GM23338 (cell line): ENCODE data around the gene RPS6KB1. TPM values are rescaled to one million over a fixed set of nuclear protein-coding genes. Genes with fewer than 3 reads are reported as not detected.

Experiments used
- ATAC-seq: fragments of 200-7000 bp; cut with Tn5 transposase; 3 replicates; pipeline ENCODE4 v1.9.1; 2020
- DNase-seq: peaks from one replicate; pipeline ENCODE4 v3.0.0-alpha.2; 2015; ENCODE audit warnings: low spot score
- H2AFZ ChIP-seq: fragments of 200-600 bp; sonication (generic); 2 replicates; pipeline ENCODE4 v1.8.0; 2016; ENCODE audit warnings: antibody characterized with exemption, mild to moderate bottlenecking, moderate library complexity
- H3F3A ChIP-seq: fragments of 200-600 bp; sonication (generic); replicated peaks from 2 replicates; pipeline ENCODE4 v1.8.0; 2017; ENCODE audit warnings: antibody characterized with exemption, mixed run types, low read depth
- H3K27ac ChIP-seq: fragments of 200-600 bp; sonication (generic); 2 replicates; pipeline ENCODE4 v1.6.1; 2016; ENCODE audit warnings: low read depth
- H3K27me3 ChIP-seq: fragments of 200-600 bp; sonication (generic); 2 replicates; pipeline ENCODE4 v1.8.0; 2016; ENCODE audit warnings: mild to moderate bottlenecking, mixed run types, moderate library complexity; ENCODE audit not compliant: insufficient read depth
- H3K36me3 ChIP-seq: fragments of 200-600 bp; sonication (generic); 2 replicates; pipeline ENCODE4 v1.8.0; 2016; ENCODE audit warnings: mild to moderate bottlenecking; ENCODE audit not compliant: insufficient read depth
- H3K4me1 ChIP-seq: fragments of 200-600 bp; sonication (generic); 2 replicates; pipeline ENCODE4 v1.8.0; 2016; ENCODE audit warnings: mild to moderate bottlenecking, moderate library complexity; ENCODE audit not compliant: insufficient read depth
- H3K4me2 ChIP-seq: fragments of 200-600 bp; sonication (generic); 2 replicates; pipeline ENCODE4 v1.7.1; 2017; ENCODE audit warnings: mixed run types
- H3K4me3 ChIP-seq: fragments of 200-600 bp; sonication (generic); 2 replicates; pipeline ENCODE4 v1.6.1; 2016; ENCODE audit warnings: mixed run types
- H3K79me2 ChIP-seq: fragments of 200-600 bp; sonication (generic); replicated peaks from 2 replicates; pipeline ENCODE4 v1.8.0; 2017; ENCODE audit warnings: mild to moderate bottlenecking; ENCODE audit not compliant: insufficient read depth
- H3K9me2 ChIP-seq: fragments of 200-600 bp; sonication (generic); 2 replicates; pipeline ENCODE4 v1.8.0; 2017; ENCODE audit not compliant: insufficient read depth
- H4K20me1 ChIP-seq: fragments of 200-600 bp; sonication (generic); replicated peaks from 2 replicates; pipeline ENCODE4 v1.8.0; 2017; ENCODE audit warnings: mild to moderate bottlenecking; ENCODE audit not compliant: insufficient read depth
- H3K27ac Mint-ChIP-seq: 2 replicates; pipeline ENCODE4 v1.8.0; 2020; ENCODE audit warnings: inconsistent platforms, mild to moderate bottlenecking, moderate library complexity, mixed read lengths
- H3K27me3 Mint-ChIP-seq: 3 replicates; pipeline ENCODE4 v1.8.0; 2022; ENCODE audit warnings: low read depth, mild to moderate bottlenecking, moderate library complexity, mixed read lengths, inconsistent platforms; ENCODE audit not compliant: insufficient read depth, poor library complexity
- H3K36me3 Mint-ChIP-seq: 3 replicates; pipeline ENCODE4 v1.8.0; 2021; ENCODE audit warnings: low read depth, mild to moderate bottlenecking, inconsistent platforms, moderate library complexity, mixed read lengths
- H3K4me1 Mint-ChIP-seq: 3 replicates; pipeline ENCODE4 v1.8.0; 2020; ENCODE audit warnings: mild to moderate bottlenecking, inconsistent platforms, mixed read lengths
- H3K4me3 Mint-ChIP-seq: 3 replicates; pipeline ENCODE4 v1.8.0; 2021; ENCODE audit warnings: moderate library complexity, mild to moderate bottlenecking, inconsistent platforms, mixed read lengths
- H3K9me3 Mint-ChIP-seq: 3 replicates; pipeline ENCODE4 v1.8.0; 2020; ENCODE audit warnings: moderate library complexity, mild to moderate bottlenecking, inconsistent platforms, mixed read lengths
- CREB1 ChIP-seq: fragments of 250-450 bp; sonication (Bioruptor Pico); IDR thresholded peaks from 2 replicates; pipeline ENCODE4 v1.5.0; 2020; ENCODE audit warnings: low read depth, mild to moderate bottlenecking, moderate library complexity
- ETS1 ChIP-seq: IDR thresholded peaks from 2 replicates; pipeline ENCODE4 v1.6.1; 2016; ENCODE audit warnings: antibody characterized with exemption
- EZH2phosphoT487 ChIP-seq: fragments of 200-600 bp; sonication (generic); IDR thresholded peaks from one replicate; pipeline ENCODE4 v1.8.1; 2018; ENCODE audit warnings: antibody characterized with exemption; ENCODE audit not compliant: unreplicated experiment
- NANOG ChIP-seq: IDR thresholded peaks from 2 replicates; pipeline ENCODE4 v1.6.1; 2016; ENCODE audit warnings: antibody characterized with exemption, borderline replicate concordance
- POLR2AphosphoS5 ChIP-seq: IDR thresholded peaks from 2 replicates; pipeline ENCODE4 v1.6.1; 2016; ENCODE audit warnings: antibody characterized with exemption, low read depth
- STAT1 ChIP-seq: IDR thresholded peaks from one replicate; pipeline ENCODE4 v1.6.1; 2016; ENCODE audit warnings: antibody characterized with exemption; ENCODE audit not compliant: unreplicated experiment
- ZNF114 ChIP-seq: fragments of 250-450 bp; sonication (Bioruptor Pico); IDR thresholded peaks from 2 replicates; pipeline ENCODE4 v1.5.0; 2020; ENCODE audit warnings: mild to moderate bottlenecking, moderate library complexity
- ZNF462 ChIP-seq: fragments of 250-450 bp; sonication (Bioruptor Pico); IDR thresholded peaks from 2 replicates; pipeline ENCODE4 v1.5.0; 2020; ENCODE audit warnings: mild to moderate bottlenecking, moderate library complexity
- polyA plus RNA-seq: library from polyadenylated mRNA; unstranded; fragments of >200 nt; fragmentation: Nextera tagmentation; extraction: Ambion mirVana; gene quantifications from 2 replicates; pipeline ENCODE4 v1.2.1, GENCODE V29; 2016
- total RNA-seq: library from RNA; depleted of rRNA; stranded (reverse); fragments of >200 nt; shearing (Covaris generic); gene quantifications from 2 replicates; pipeline ENCODE4 v1.2.3, GENCODE V29; 2014

RPS6KB1 gene
- total and polyA plus RNA-seq, 2 experiments from 2014 or later: 19.5 to 21.7 TPM

GRCh38 chr17:59845595-59846393, 47.1 kb upstream of the RPS6KB1 start (continued):
- no peak for TF ChIP-seq NANOG
- no peak for TF ChIP-seq POLR2AphosphoS5
- no peak for TF ChIP-seq EZH2phosphoT487
- TF ChIP-seq ZNF462 (CRISPR knock-in tag): no peak
- TF ChIP-seq ZNF114 (CRISPR knock-in tag): no peak

- Mint-ChIP-seq H3K36me3 (peaks cover 19% of the 10 kb centered on the region), H3K27ac (peak overlapping the region; percentile 75), H3K9me3 (peaks cover 4% of the 10 kb centered on the region; the same call in 2 of the 3 replicates), H3K27me3 (peaks cover 41% of the 10 kb centered on the region), H3K4me1 (peaks cover 45% of the 10 kb centered on the region), H3K4me3 (no peak overlapping the region)
- no peaks in the 10 kb centered on the region for H3K9me2 ChIP-seq
- ATAC-seq (peak; percentile 7), DNase-seq (peak; percentile 62)
- no peak overlapping the region for H3K4me3 ChIP-seq
- H3K36me3 ChIP-seq: no peaks in the 10 kb centered on the region
- no peaks in the 10 kb centered on the region for H3K27me3 ChIP-seq
- H3K79me2 ChIP-seq: peaks cover 7% of the 10 kb centered on the region
- H3K4me1 ChIP-seq: peaks cover 17% of the 10 kb centered on the region
- peak overlapping the region; percentile 65 for H3K27ac ChIP-seq
- H3F3A ChIP-seq: no peaks in the 10 kb centered on the region
- H2AFZ ChIP-seq: no peak overlapping the region
- H4K20me1 ChIP-seq: no peaks in the 10 kb centered on the region
- 0 out of 2 replicates have a peak overlapping the region, but pooled peaks have one; percentile 27 for H3K4me2 ChIP-seq
- TF ChIP-seq ETS1 (no peak), POLR2AphosphoS5 (no peak), NANOG (no peak), CREB1 (no peak), ZNF114 (CRISPR knock-in tag) (no peak), STAT1 (no peak), EZH2phosphoT487 (no peak)
Measured at GRCh38 chr17:59846394-59847165, 46.3 kb upstream of the RPS6KB1 start.
